ENCODE results near the gene PI4KA.

DNA sequence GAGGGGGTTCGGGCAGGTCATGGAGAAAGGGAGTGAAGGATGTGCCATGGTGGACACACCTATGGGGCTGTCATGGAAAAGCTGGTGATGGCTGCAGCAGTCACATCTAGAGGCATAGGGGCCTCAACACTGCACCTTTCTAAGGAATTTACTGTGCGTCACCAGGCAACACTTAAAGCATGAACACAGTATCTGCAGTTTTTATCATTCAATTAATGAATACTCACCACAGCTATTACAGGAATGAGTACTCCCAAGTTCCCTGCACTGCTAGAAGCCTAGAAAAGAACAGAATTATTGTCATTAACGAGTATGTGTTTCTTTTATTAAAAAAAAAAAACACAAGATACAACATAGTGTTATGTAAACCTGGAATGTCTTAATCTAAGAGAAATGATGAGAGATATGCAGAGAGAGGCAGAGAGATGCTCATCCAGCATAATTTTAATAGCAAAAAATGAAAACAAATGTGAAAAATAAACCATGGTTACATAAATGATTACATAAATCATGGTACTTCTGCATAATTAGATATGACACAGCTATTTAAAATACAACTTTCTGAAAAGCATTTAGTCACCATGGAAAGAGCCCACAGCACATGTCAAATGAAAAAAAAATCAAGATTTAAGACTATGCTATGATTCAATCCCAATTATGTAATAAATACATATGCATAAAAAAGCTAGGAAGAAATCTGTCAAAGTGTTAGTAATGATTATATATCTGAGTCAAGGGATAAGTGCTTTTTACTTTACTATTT, 65.5 kb downstream of the PI4KA start:
- TF ChIP-seq, protein P1, sequence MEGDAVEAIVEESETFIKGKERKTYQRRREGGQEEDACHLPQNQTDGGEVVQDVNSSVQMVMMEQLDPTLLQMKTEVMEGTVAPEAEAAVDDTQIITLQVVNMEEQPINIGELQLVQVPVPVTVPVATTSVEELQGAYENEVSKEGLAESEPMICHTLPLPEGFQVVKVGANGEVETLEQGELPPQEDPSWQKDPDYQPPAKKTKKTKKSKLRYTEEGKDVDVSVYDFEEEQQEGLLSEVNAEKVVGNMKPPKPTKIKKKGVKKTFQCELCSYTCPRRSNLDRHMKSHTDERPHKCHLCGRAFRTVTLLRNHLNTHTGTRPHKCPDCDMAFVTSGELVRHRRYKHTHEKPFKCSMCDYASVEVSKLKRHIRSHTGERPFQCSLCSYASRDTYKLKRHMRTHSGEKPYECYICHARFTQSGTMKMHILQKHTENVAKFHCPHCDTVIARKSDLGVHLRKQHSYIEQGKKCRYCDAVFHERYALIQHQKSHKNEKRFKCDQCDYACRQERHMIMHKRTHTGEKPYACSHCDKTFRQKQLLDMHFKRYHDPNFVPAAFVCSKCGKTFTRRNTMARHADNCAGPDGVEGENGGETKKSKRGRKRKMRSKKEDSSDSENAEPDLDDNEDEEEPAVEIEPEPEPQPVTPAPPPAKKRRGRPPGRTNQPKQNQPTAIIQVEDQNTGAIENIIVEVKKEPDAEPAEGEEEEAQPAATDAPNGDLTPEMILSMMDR (IDR thresholded peaks at IDR 0.05), result no peak
- TF ChIP-seq POLR2A (IDR thresholded peaks at IDR 0.05), result no peak

All from body of pancreas (tissue), 4 donors.